Small intestine (tissue), 16 donors: Measurements from ENCODE around the gene MPP1. TPM values are rescaled to one million over a fixed set of nuclear protein-coding genes. Genes with fewer than 3 reads are reported as not detected.

ENCODE experiments used
- DNase-seq, 2 donors: peaks; one replicate each; pipeline versions ENCODE4 v3.0.0 to v3.0.0-alpha.2; 2013
- FAIRE-seq: peaks from 2 replicates; lab custom pipeline; 2012; peaks lifted over from hg19 to GRCh38; lab: Jason Lieb, UNC
- H3K27ac ChIP-seq, 3 donors: one replicate each; pipeline ENCODE4 v1.5.1; 2013; ENCODE audit warnings: low read length in 2 of 3, mild to moderate bottlenecking in 2 of 3, control low read depth in 1 of 3, inconsistent platforms in 1 of 3, low read depth in 1 of 3, moderate library complexity in 1 of 3
- H3K27me3 ChIP-seq, 3 donors: one replicate each; pipeline ENCODE4 v1.6.1; 2013; ENCODE audit warnings: low read length in 3 of 3, inconsistent platforms in 1 of 3; ENCODE audit not compliant: control insufficient read depth in 3 of 3, insufficient read depth in 3 of 3
- H3K36me3 ChIP-seq, 3 donors: one replicate each; pipeline ENCODE4 v1.6.1; 2013; ENCODE audit warnings: low read length in 3 of 3, inconsistent platforms in 1 of 3, low read depth in 1 of 3, mild to moderate bottlenecking in 1 of 3, moderate library complexity in 1 of 3; ENCODE audit not compliant: control insufficient read depth in 3 of 3, insufficient read depth in 2 of 3
- H3K4me1 ChIP-seq, 3 donors: one replicate each; pipeline ENCODE4 v1.6.1; 2013; ENCODE audit warnings: low read length in 2 of 3, inconsistent platforms in 1 of 3, low read depth in 1 of 3, mild to moderate bottlenecking in 1 of 3, moderate library complexity in 1 of 3; ENCODE audit not compliant: control insufficient read depth in 3 of 3, insufficient read depth in 2 of 3
- H3K4me3 ChIP-seq, 3 donors: one replicate each; pipeline ENCODE4 v1.5.1; 2013; ENCODE audit warnings: low read length in 3 of 3, control low read depth in 1 of 3, inconsistent platforms in 1 of 3, low read depth in 1 of 3, mild to moderate bottlenecking in 1 of 3, moderate library complexity in 1 of 3
- H3K9me3 ChIP-seq, 2 donors: one replicate each; pipeline ENCODE4 v1.6.1; 2013; ENCODE audit warnings: low read depth in 1 of 2, low read length in 1 of 2; ENCODE audit not compliant: control insufficient read depth in 2 of 2, insufficient read depth in 1 of 2
- WGBS, 3 donors: extraction: QIAGEN DNeasy Blood & Tissue Kit; methylation state at CpG; one replicate each; pipeline ENCODE4 v1.1.7; 2013; 5-methylcytosine and 5-hydroxymethylcytosine counted together
- long read RNA-seq, 10 donors: transcript quantifications; one replicate each; lab custom pipeline, GENCODE V29; 2026
- polyA plus RNA-seq, 4 donors: library from polyadenylated mRNA; stranded (reverse) in 3 of 4; unstranded in 1 of 4; fragments of 200-250 nt in 3 of 4; fragments of 120-200 nt in 1 of 4; gene quantifications; one replicate each; pipeline versions ENCODE4 v1.2.1 to v1.2.3, GENCODE V29; 2013
- donor health status: healthy with polysubstance abuse.
- donor health status: control.
- donor health status: control.
- donor health status: Bipolar disorder and iron deficiency.
- donor health status: healthy.

Gene MPP1
- polyA plus RNA-seq = 100 to 1,000 TPM in 2 of 4 donors, 10 to 100 TPM in 2; 35.9 to 199 (median 87.7) TPM
- long read RNA-seq, donor 1, transcript MPP1-202 (12 exons, 2,042 nt) = major isoform, 19 of 41 reads
- long read RNA-seq, donor 1, partial matches to known transcripts = 15 of 41 reads
- long read RNA-seq, donor 1, other reads (novel, unspliced or antisense) = 0 of 41 reads
- long read RNA-seq, donor 2, transcript MPP1-202 (12 exons, 2,042 nt) = major isoform, 6 of 6 reads
- long read RNA-seq, donor 2, partial matches to known transcripts = 0 of 6 reads
- long read RNA-seq, donor 2, other reads (novel, unspliced or antisense) = 0 of 6 reads
- long read RNA-seq, donor 3, transcript MPP1-202 (12 exons, 2,042 nt) = major isoform, 5 of 12 reads
- long read RNA-seq, donor 3, partial matches to known transcripts = 5 of 12 reads
- long read RNA-seq, donor 3, other reads (novel, unspliced or antisense) = 0 of 12 reads
- long read RNA-seq, donor 4 = 0 reads
- long read RNA-seq, donor 5, partial matches to known transcripts = 0 of 2 reads
- long read RNA-seq, donor 5, other reads (novel, unspliced or antisense) = 0 of 2 reads
- long read RNA-seq, donor 6, transcript MPP1-202 (12 exons, 2,042 nt) = major isoform, 6 of 18 reads
- long read RNA-seq, donor 6, partial matches to known transcripts = 9 of 18 reads
- long read RNA-seq, donor 6, other reads (novel, unspliced or antisense) = 0 of 18 reads
- long read RNA-seq, donor 7, transcript MPP1-202 (12 exons, 2,042 nt) = major isoform, 9 of 10 reads
- long read RNA-seq, donor 7, partial matches to known transcripts = 0 of 10 reads
- long read RNA-seq, donor 7, other reads (novel, unspliced or antisense) = 0 of 10 reads
- long read RNA-seq, donor 8, partial matches to known transcripts = 0 of 1 reads
- long read RNA-seq, donor 8, other reads (novel, unspliced or antisense) = 0 of 1 reads
- long read RNA-seq, donor 9, transcript MPP1-202 (12 exons, 2,042 nt) = major isoform, 7 of 10 reads
- long read RNA-seq, donor 9, partial matches to known transcripts = 0 of 10 reads
- long read RNA-seq, donor 9, other reads (novel, unspliced or antisense) = 0 of 10 reads
- long read RNA-seq, donor 10, transcript MPP1-202 (12 exons, 2,042 nt) = major isoform, 9 of 10 reads
- long read RNA-seq, donor 10, partial matches to known transcripts = 0 of 10 reads
- long read RNA-seq, donor 10, other reads (novel, unspliced or antisense) = 0 of 10 reads

DNA sequence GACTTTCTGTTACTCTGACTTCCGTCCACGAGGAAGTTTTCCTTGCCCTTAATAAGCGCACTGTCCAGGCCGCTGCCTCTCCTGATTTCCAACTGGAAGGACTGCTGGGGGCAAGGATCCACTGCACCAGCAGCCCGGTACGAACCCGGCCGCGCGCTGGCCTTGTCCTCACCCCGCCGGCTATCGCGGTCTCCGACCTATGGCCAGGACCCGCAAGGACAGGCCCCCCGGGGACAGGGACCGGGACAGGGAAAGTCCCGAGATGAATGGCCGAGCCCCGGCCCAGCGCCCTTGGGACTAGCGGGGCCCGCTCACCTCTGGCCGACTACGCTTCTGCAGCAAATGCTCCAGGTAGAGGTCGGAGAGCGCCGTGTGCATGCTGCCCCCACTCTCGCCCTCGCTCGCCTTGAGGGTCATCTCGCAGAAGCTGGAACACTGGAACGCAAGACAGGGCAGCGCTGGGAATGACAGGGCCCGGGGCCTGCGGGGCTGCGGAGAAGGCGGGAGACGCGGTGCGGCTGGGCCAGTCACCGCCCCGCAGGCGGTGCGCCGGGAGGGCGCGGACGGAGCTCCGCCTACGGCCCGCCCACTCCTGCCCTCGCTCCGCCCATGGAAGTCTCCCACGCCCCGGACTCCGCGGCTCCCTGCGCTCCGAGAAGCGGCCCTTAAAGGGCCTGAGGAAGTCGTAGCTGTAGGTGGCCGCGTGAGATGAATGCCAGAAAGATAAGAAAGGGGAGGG is at the start of gene MPP1:
Gene MPP1 (minus strand): TSS at position 529 of the 739 bp plus-strand sequence. CDS start 112 bp downstream, at position 417.
- FAIRE-seq = no peak
- 1 to 35% (median 14%) methylated on average over 49 to 65 of the region's 65 CpGs for WGBS, 3 donors

GRCh38 chrX:154850957-154851611 is 45.8 kb upstream of the MPP1 start:
- WGBS, 3 donors = 77 to 97% (median 88%) methylated on average over 1 of the region's 1 CpG
- peaks cover 0 to under 1% (median 0%) of the 10 kb centered on the region in 3 donors for H3K36me3 ChIP-seq
- no peak for DNase-seq
- H3K9me3 ChIP-seq = no peaks in the 10 kb centered on the region
- no peak overlapping the region for H3K4me3 ChIP-seq
- H3K4me1 ChIP-seq = no peaks in the 10 kb centered on the region
- H3K27ac ChIP-seq = no peak overlapping the region
- FAIRE-seq = no peak
- no peaks in the 10 kb centered on the region for H3K27me3 ChIP-seq

More for the DNA sequence above, at the start of gene MPP1:
- no peaks in the 10 kb centered on the region for H3K36me3 ChIP-seq
- H3K4me3 ChIP-seq = peak within 1 kb of the TSS; percentile 51 to 84 (median 73)
- no peaks in the 10 kb centered on the region for H3K27me3 ChIP-seq
- peak; percentile 80 to 88 for DNase-seq
- peak within 1 kb of the TSS; percentile 84 to 92 (median 86) for H3K27ac ChIP-seq
- H3K9me3 ChIP-seq = no peaks in the 10 kb centered on the region
- H3K4me1 ChIP-seq = peaks cover 0 to 31% (median 0%) of the 10 kb centered on the region in 3 donors

GRCh38 chrX:154840856-154841255 is 35.6 kb upstream of the MPP1 start:
- Histone ChIP-seq H3K36me3 (no peaks in the 10 kb centered on the region), H3K27ac (no peak overlapping the region), H3K4me3 (no peak overlapping the region), H3K4me1 (no peaks in the 10 kb centered on the region), H3K27me3 (no peaks in the 10 kb centered on the region), H3K9me3 (no peaks in the 10 kb centered on the region)
- FAIRE-seq (no peak), DNase-seq (peak; percentile 37 to 57)
- 84 to 95% (median 93%) methylated on average over 2 of the region's 2 CpGs for WGBS, 3 donors

DNA sequence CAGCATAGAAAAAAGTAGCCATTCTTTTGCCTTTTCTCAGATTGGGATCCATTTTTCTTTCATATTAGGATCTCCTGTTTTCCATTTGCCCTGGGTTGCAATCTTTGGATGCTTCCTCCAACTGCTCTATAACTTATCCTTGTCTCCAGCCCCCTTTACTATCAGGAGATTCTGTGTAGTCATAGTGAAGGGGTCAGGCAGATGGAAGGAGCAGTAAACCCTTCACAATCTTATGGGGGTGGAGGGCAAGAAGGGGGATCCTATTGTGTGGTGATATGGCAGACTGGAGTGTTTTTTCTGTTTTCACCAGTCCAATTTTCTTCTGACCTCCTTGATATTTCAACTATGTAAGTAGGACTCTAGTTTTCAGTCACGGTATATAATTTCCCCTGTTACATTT is 30.9 kb upstream of the MPP1 start:
- 75 to 96% (median 86%) methylated on average over 1 of the region's 1 CpG for WGBS, 3 donors
- no peaks in the 10 kb centered on the region for H3K4me1 ChIP-seq
- no peaks in the 10 kb centered on the region for H3K27me3 ChIP-seq
- DNase-seq (no peak), FAIRE-seq (no peak)
- no peak overlapping the region for H3K27ac ChIP-seq
- no peak overlapping the region for H3K4me3 ChIP-seq
- H3K9me3 ChIP-seq = no peaks in the 10 kb centered on the region
- no peaks in the 10 kb centered on the region for H3K36me3 ChIP-seq

DNA sequence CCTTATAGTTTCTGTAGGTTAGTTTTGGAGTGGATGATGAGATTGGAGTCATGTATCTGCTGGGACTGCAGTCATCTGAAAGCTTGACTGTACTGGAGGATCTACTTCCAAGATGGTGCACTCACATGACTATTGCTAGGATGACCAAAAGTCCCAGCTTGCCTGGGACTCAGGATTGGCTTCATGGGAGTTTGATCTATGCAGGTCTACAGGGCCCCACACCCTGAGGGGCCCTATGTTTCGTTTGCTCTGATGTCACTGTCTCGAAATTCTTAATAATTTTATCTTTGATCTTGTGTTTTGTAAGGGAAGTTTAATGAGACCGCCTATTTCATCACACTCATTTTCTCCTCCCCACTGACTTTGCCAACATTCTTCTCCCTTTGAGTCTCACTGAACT is 29.3 kb upstream of the MPP1 start, which contains the start of gene SMIM9:
Gene SMIM9 (minus strand): TSS at position 101 of the 400 bp plus-strand sequence. CDS start 3,806 bp downstream, outside the sequence.
- Histone ChIP-seq H3K27me3 (no peaks in the 10 kb centered on the region), H3K4me1 (no peaks in the 10 kb centered on the region), H3K9me3 (no peaks in the 10 kb centered on the region), H3K4me3 (no peak within 1 kb of the TSS), H3K36me3 (no peaks in the 10 kb centered on the region), H3K27ac (no peak within 1 kb of the TSS)
- DNase-seq = no peak
- no peak for FAIRE-seq
- WGBS, 3 donors = 72 to 93% (median 82%) methylated on average over 3 of the region's 3 CpGs

- WGBS, 3 donors = 82 to 93% (median 84%) methylated on average over 3 of the region's 3 CpGs
- Histone ChIP-seq H3K27ac (no peak overlapping the region), H3K27me3 (no peaks in the 10 kb centered on the region), H3K9me3 (no peaks in the 10 kb centered on the region), H3K4me3 (no peak overlapping the region), H3K4me1 (no peaks in the 10 kb centered on the region), H3K36me3 (no peaks in the 10 kb centered on the region)
- DNase-seq = no peak
- FAIRE-seq = no peak
Measured at GRCh38 chrX:154833746-154834274, 28.5 kb upstream of the MPP1 start.

GRCh38 chrX:154829926-154830442 is 24.7 kb upstream of the MPP1 start:
- H3K4me1 ChIP-seq = peaks cover 0 to 8% (median 0%) of the 10 kb centered on the region in 3 donors
- FAIRE-seq = no peak
- 21 to 27% (median 23%) methylated on average over 1 of the region's 1 CpG for WGBS, 3 donors

More at GRCh38 chrX:154829926-154830442, 24.7 kb upstream of the MPP1 start:
- no peak for DNase-seq
- Histone ChIP-seq H3K36me3 (no peaks in the 10 kb centered on the region), H3K27ac (no peak overlapping the region), H3K27me3 (no peaks in the 10 kb centered on the region), H3K4me3 (no peak overlapping the region), H3K9me3 (no peaks in the 10 kb centered on the region)
